Coronary artery (tissue), 2 donors: Measurements from ENCODE around the gene DAPK1.

Experiments used
- DNase-seq: peaks from one replicate; pipeline ENCODE4 v3.0.0-alpha.2; 2017; ENCODE audit warnings: low spot score
- H3K27ac ChIP-seq, 2 donors: fragments of 200-600 bp; sonication (generic); one replicate each; pipeline ENCODE4 v1.5.1; 2016 to 2019
- H3K4me3 ChIP-seq: fragments of 200-600 bp; sonication (generic); 2 replicates; pipeline ENCODE4 v1.5.1; 2016; ENCODE audit warnings: mild to moderate bottlenecking, moderate library complexity
- TF ChIP-seq, protein P1 (sequence below): fragments of 200-600 bp; sonication (generic); IDR thresholded peaks from one replicate; pipeline ENCODE4 v1.5.1; 2019; ENCODE audit warnings: antibody characterized with exemption

DAPK1 gene

DNA sequence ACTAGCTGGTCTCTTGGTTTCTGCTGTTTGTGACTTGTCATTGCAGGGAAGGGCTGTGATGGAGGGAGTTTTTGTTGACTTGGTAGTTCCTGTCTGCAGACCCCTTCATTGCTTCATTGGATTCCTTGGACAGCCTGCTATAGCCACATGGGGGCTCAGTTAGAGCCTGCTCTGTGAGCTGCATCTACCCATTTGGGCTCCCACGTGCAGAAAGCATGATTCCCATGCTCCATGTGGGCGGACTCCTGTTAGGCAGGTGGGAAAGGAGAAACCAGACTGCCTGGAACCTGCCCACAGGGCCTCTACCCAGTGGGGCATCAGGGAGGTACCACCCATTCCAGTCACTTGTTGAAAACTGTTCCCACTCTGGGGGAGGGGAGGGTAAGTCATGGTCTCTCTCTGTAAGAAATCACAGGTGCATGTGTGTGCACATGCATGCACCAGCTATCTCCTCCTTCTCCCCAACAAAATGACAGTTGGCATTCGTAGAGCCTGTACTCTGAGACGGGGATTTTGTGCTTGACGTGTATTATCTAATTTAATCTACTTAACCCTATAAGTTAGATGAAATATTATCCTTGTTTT lies 61.0 kb downstream of the DAPK1 start:
- Histone ChIP-seq H3K4me3 (no peak overlapping the region), H3K27ac (no peak overlapping the region)
- no peak for DNase-seq
- TF ChIP-seq, protein P1, sequence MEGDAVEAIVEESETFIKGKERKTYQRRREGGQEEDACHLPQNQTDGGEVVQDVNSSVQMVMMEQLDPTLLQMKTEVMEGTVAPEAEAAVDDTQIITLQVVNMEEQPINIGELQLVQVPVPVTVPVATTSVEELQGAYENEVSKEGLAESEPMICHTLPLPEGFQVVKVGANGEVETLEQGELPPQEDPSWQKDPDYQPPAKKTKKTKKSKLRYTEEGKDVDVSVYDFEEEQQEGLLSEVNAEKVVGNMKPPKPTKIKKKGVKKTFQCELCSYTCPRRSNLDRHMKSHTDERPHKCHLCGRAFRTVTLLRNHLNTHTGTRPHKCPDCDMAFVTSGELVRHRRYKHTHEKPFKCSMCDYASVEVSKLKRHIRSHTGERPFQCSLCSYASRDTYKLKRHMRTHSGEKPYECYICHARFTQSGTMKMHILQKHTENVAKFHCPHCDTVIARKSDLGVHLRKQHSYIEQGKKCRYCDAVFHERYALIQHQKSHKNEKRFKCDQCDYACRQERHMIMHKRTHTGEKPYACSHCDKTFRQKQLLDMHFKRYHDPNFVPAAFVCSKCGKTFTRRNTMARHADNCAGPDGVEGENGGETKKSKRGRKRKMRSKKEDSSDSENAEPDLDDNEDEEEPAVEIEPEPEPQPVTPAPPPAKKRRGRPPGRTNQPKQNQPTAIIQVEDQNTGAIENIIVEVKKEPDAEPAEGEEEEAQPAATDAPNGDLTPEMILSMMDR: no peak

DNA sequence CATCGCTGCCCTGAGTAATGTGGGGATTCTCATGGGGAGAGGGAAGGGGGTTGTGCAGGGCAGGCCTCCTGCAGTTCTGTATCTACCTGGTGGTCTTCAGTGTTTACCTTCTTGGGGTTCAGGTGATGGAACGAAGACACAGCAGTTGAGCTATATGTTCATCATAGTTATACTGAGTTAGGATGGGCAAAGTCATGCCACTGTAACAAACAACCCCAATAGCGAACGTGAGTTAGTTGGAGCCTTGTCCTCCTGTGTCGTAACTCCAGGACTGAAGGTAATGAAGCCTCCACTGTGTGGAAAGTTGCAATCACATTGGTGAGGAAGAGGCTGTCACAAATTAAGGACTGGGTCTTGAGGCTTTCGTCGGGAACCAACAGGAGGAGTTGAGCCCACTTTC lies 64.4 kb downstream of the DAPK1 start:
- TF ChIP-seq, protein P1: no peak
- Histone ChIP-seq H3K4me3 (no peak overlapping the region), H3K27ac (no peak overlapping the region)
- no peak for DNase-seq

DNA sequence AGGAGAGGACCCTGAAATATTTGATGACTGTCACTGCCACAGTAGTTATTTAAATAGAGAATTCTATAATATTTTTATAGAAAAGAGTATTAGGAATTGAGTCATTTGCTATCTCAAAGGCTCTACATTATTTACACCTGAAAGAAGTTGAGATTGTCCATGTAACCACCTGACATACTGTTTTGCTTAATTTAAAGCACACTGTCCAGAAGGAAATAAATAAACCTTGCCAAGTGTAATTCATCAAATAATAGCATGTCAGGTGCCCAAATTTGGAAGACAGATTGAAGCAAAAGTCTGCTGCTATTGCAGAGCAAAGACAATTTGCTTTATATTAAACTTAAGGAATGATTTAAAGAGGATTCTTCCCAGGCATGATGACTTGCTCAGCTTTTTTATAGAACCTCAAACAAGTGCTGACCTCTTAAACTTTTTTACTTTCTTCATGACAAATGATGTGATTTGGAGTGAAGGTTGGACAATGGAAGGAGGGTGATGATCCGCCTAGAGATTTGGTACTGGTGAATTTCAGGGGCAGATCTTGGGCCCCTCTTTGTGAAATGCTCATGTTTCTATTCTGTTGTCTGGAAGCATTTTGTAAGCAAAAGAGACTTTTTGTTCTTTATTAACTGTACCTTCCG lies 65.0 kb downstream of the DAPK1 start:
- no peak overlapping the region for H3K27ac ChIP-seq
- TF ChIP-seq, protein P1: no peak
- H3K4me3 ChIP-seq: no peak overlapping the region
- no peak for DNase-seq

DNA sequence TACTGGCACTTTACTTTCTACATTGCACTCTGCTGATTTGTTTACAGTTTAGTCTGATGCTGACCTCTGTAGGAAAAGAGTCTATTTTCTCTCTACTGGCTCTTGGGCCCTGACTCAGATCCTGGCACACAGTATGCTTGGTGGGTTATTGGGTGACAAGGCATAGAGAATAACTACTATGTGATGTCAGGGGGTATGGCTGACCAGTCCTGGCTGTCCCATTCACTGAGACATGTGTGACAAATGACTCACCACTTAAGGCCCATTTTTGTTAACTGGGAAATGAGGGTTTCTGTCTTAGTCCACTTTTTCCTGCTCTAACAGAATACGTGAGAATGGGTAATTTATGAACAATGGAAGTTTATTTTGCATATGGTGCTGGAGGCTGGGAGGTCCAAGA lies 66.4 kb downstream of the DAPK1 start:
- no peak overlapping the region for H3K4me3 ChIP-seq
- H3K27ac ChIP-seq: peak overlapping the region in 1 of 2 donors; percentile 2
- TF ChIP-seq, protein P1: no peak
- DNase-seq: no peak

DNA sequence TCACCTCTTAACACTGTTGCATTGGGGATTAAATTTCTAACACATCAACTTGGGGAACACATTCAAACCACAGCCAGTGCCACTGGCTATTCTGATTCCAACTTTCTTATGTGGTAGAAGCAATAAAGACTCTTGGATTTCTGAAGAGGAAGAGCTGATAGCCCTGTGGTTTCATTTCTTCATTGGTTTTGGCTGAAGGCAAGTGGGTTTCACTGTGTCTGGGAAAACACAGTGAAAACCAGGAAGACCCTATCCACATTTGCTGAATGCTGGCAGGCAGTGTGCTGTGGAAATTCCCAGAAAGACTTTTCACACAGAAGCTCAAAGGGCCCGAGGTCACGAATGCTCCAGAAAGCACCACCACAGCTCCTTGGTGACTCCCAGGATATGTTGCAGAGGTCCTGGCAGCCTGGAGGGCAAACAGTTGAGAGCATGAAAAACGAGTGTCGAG lies 67.1 kb downstream of the DAPK1 start:
- no peak for DNase-seq
- Histone ChIP-seq H3K27ac (peak overlapping the region in 1 of 2 donors; percentile 2), H3K4me3 (no peak overlapping the region)
- TF ChIP-seq, protein P1: no peak

DNA sequence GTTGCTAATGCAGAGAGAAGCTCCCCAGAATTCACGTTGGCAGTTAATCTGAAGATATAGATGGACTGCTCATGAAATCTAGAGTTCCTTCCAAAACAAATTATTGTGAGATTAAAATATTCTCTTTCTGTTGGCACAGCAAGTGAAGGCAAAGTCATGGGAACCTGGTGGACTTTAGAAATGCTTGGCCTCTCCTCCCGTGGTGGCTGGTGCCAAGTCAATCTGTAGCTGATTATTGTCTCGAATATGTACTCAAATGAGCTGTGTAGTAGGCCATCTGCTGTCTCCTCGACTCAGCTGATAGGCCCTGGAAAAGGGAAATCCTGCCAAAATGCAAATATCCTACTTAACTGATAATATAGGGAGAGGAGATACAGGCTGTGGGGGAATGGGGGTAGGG lies 69.3 kb downstream of the DAPK1 start:
- peak overlapping the region; percentile 26 for H3K4me3 ChIP-seq
- no peak for DNase-seq
- H3K27ac ChIP-seq: peak overlapping the region in 1 of 2 donors; percentile 57
- TF ChIP-seq, protein P1: no peak

DNA sequence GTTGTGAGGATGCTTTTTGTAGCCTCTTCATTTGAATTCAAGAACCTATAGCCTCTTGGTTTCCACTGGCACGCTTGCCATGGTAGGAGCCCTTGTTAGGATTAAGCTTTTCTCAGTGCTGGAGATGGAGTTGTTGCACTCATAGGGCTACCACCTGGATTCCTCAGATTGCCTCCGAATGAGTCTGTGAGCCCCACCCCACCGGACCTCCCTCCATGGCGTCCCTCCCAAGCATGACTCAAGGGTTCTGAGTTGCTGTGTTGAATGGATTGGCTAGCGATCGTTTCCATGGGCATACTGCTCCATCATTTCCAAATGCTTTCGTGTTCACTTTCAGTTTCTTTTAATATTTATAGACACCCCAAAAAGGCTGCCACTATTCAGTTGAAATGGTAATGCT lies 69.9 kb downstream of the DAPK1 start:
- DNase-seq: no peak
- TF ChIP-seq, protein P1: no peak
- peak overlapping the region in 1 of 2 donors; percentile 57 for H3K27ac ChIP-seq
- peak overlapping the region; percentile 26 for H3K4me3 ChIP-seq
